Urothelium cell line (cell line): ENCODE results near the gene WDR62.
"Not testable (repeated sequence)": the region's sequence is repeated elsewhere in the genome, so short reads cannot be mapped to it uniquely, and the experiment has no call there.

Source experiments
- DNase-seq: peaks from one replicate; pipeline ENCODE4 v3.0.0; 2011; ENCODE audit warnings: low spot score, mixed read lengths
- FAIRE-seq: peaks from 2 replicates; lab custom pipeline; 2011; peaks lifted over from hg19 to GRCh38; lab: Jason Lieb, UNC

Gene WDR62

GRCh38 chr19:36106991-36107390 lies 52.3 kb downstream of the WDR62 start:
- DNase-seq (no peak), FAIRE-seq (no peak)

- no peak for FAIRE-seq
- no peak for DNase-seq
Measured at GRCh38 chr19:36108684-36109083, 54.0 kb downstream of the WDR62 start.

- DNase-seq: no peak
- FAIRE-seq: no peak
Measured at GRCh38 chr19:36110487-36111199, 55.9 kb downstream of the WDR62 start, which contains the start of gene OVOL3. Gene OVOL3, plus strand, starts transcription at chr19:36111143. Its CDS starts 60 bp downstream, at chr19:36111203.

- no peak for DNase-seq
- no peak for FAIRE-seq
Measured at GRCh38 chr19:36111200-36111539, 56.5 kb downstream of the WDR62 start.

GRCh38 chr19:36112678-36113077 lies 58.0 kb downstream of the WDR62 start:
- FAIRE-seq: no peak
- no peak for DNase-seq

- no peak for FAIRE-seq
- no peak for DNase-seq
Measured at GRCh38 chr19:36113425-36113824, 58.7 kb downstream of the WDR62 start.

- no peak for FAIRE-seq
- DNase-seq: no peak
Measured at GRCh38 chr19:36113894-36114720, 59.4 kb downstream of the WDR62 start.

- DNase-seq (peak; percentile 99), FAIRE-seq (peak; percentile 91)
Measured at GRCh38 chr19:36114721-36115452, 60.2 kb downstream of the WDR62 start, which contains the start of gene POLR2I. Gene POLR2I, minus strand, starts transcription at chr19:36114875. Its CDS starts 19 bp downstream, at chr19:36114856.

GRCh38 chr19:36115453-36116343 lies 61.0 kb downstream of the WDR62 start, which contains the start of gene TBCB:
Gene TBCB, plus strand, starts transcription at chr19:36115468. Its CDS starts 93 bp downstream, at chr19:36115561.
- DNase-seq (peak; percentile 75), FAIRE-seq (no peak)

- no peak for DNase-seq
- FAIRE-seq: no peak
Measured at GRCh38 chr19:36116344-36116637, 61.6 kb downstream of the WDR62 start.

- no peak for DNase-seq
Measured at GRCh38 chr19:36120092-36120983, 65.6 kb downstream of the WDR62 start.

GRCh38 chr19:36120984-36121358 lies 66.3 kb downstream of the WDR62 start:
- no peak for DNase-seq
- FAIRE-seq: no peak

More at GRCh38 chr19:36120092-36120983, 65.6 kb downstream of the WDR62 start:
- no peak for FAIRE-seq

- DNase-seq: no peak
Measured at GRCh38 chr19:36121486-36122124, 66.9 kb downstream of the WDR62 start.

GRCh38 chr19:36125557-36125956 lies 70.9 kb downstream of the WDR62 start:
- DNase-seq (no peak), FAIRE-seq (no peak)

More at GRCh38 chr19:36121486-36122124, 66.9 kb downstream of the WDR62 start:
- no peak for FAIRE-seq

- DNase-seq (no peak), FAIRE-seq (no peak)
Measured at GRCh38 chr19:36128392-36128736, 73.7 kb downstream of the WDR62 start.

GRCh38 chr19:36131221-36131620 lies 76.5 kb downstream of the WDR62 start:
- FAIRE-seq, DNase-seq: not testable (repeated sequence)

- not testable (repeated sequence) for DNase-seq, FAIRE-seq
Measured at GRCh38 chr19:36134867-36135266, 80.2 kb downstream of the WDR62 start.

- peak; percentile 85 for DNase-seq
Measured at GRCh38 chr19:36136964-36137686, 82.4 kb downstream of the WDR62 start.

More at GRCh38 chr19:36136964-36137686, 82.4 kb downstream of the WDR62 start:
- FAIRE-seq: no peak
